Fibroblast of peridontal ligament (primary cell): ENCODE data around the gene POU2F1.
A peak's percentile ranks its signal among the peaks of the same experiment; 100 is the strongest.

ENCODE experiments used
- DNase-seq: peaks from one replicate; pipeline ENCODE4 v3.0.0-alpha.2; 2010; ENCODE audit errors: extremely low read depth

POU2F1 gene

GRCh38 chr1:167367705-167368104 lies 147.0 kb downstream of the POU2F1 start:
- DNase-seq = no peak

GRCh38 chr1:167369175-167369574 lies 148.5 kb downstream of the POU2F1 start:
- DNase-seq = no peak

- no peak for DNase-seq
These were observed 149.2 kb downstream of the POU2F1 start for GRCh38 chr1:167369933-167370332.

GRCh38 chr1:167371030-167371429 lies 150.3 kb downstream of the POU2F1 start:
- DNase-seq = no peak

GRCh38 chr1:167373398-167373797 lies 152.7 kb downstream of the POU2F1 start:
- peak; percentile 72 for DNase-seq

GRCh38 chr1:167373986-167374385 lies 153.3 kb downstream of the POU2F1 start:
- no peak for DNase-seq

- DNase-seq = no peak
These were observed 155.3 kb downstream of the POU2F1 start for GRCh38 chr1:167375949-167376348.

- no peak for DNase-seq
These were observed 166.7 kb downstream of the POU2F1 start for GRCh38 chr1:167387251-167387910.

- no peak for DNase-seq
These were observed 168.3 kb downstream of the POU2F1 start for GRCh38 chr1:167388976-167389375.

GRCh38 chr1:167392200-167392696 lies 171.6 kb downstream of the POU2F1 start:
- no peak for DNase-seq

- DNase-seq = no peak
These were observed 179.8 kb downstream of the POU2F1 start for GRCh38 chr1:167400359-167400953.

- DNase-seq = peak; percentile 62
These were observed 180.7 kb downstream of the POU2F1 start for GRCh38 chr1:167401260-167401873.

GRCh38 chr1:167404161-167404888 lies 183.6 kb downstream of the POU2F1 start:
- no peak for DNase-seq

GRCh38 chr1:167404908-167405307 lies 184.2 kb downstream of the POU2F1 start:
- DNase-seq = no peak

GRCh38 chr1:167408355-167408754 lies 187.7 kb downstream of the POU2F1 start:
- no peak for DNase-seq

- no peak for DNase-seq
These were observed 188.5 kb downstream of the POU2F1 start for GRCh38 chr1:167409183-167409582.

- DNase-seq = no peak
These were observed 191.4 kb downstream of the POU2F1 start for GRCh38 chr1:167412072-167412471.

- no peak for DNase-seq
These were observed 192.2 kb downstream of the POU2F1 start for GRCh38 chr1:167412920-167413319.

GRCh38 chr1:167413328-167413727 lies 192.6 kb downstream of the POU2F1 start:
- DNase-seq = no peak

GRCh38 chr1:167416506-167416905 lies 195.8 kb downstream of the POU2F1 start:
- no peak for DNase-seq

- no peak for DNase-seq
These were observed 197.7 kb downstream of the POU2F1 start for GRCh38 chr1:167418391-167418790.

GRCh38 chr1:167419245-167419644 lies 198.6 kb downstream of the POU2F1 start:
- DNase-seq = no peak
